Left ventricle myocardium inferior (tissue), 1 donor: ENCODE data around the gene INHBB. TPM values are rescaled to one million over a fixed set of nuclear protein-coding genes. Genes with fewer than 3 reads are reported as not detected.

ENCODE experiments used
- DNase-seq: peaks from one replicate; pipeline ENCODE4 v3.0.0-alpha.2; 2020
- H3K27ac ChIP-seq: fragments of 200-600 bp; replicated peaks from 2 replicates; pipeline ENCODE4 v1.8.0; 2021
- H3K27me3 ChIP-seq: fragments of 200-600 bp; 2 replicates; pipeline ENCODE4 v1.8.0; 2021; ENCODE audit warnings: low read depth
- H3K36me3 ChIP-seq: fragments of 200-600 bp; 2 replicates; pipeline ENCODE4 v1.8.0; 2021
- H3K4me1 ChIP-seq: fragments of 200-600 bp; 2 replicates; pipeline ENCODE4 v1.8.0; 2021
- H3K4me3 ChIP-seq: fragments of 200-600 bp; 2 replicates; pipeline ENCODE4 v1.8.0; 2021; ENCODE audit warnings: mild to moderate bottlenecking, moderate library complexity
- H3K9me3 ChIP-seq: fragments of 200-600 bp; replicated peaks from 2 replicates; pipeline ENCODE4 v1.8.0; 2021
- CTCF ChIP-seq: fragments of 200-600 bp; IDR thresholded peaks from 2 replicates; pipeline ENCODE4 v1.8.0; 2021; ENCODE audit warnings: antibody characterized with exemption, mild to moderate bottlenecking, borderline replicate concordance
- intact Hi-C: fragments of 100-400 bp; cut with micrococcal nuclease; formaldehyde crosslinking; loops from one replicate; pipeline ENCODE4 v1.11.0; 2022
- total RNA-seq: library from RNA; stranded (reverse); fragmentation: NEBNext Ultra II Directional; extraction: Animal tissue kit (Norgen Biotek cat#: 25700); gene quantifications from one replicate; pipeline ENCODE4 v1.2.1, GENCODE V29; 2021
- donor health status: DM: no; HTN: yes; CAD: no; lungs with severe emphysema.

The INHBB gene
- total RNA-seq, 1 donor from 2014 or later: 3.2 TPM

GRCh38 chr2:120383631-120384340, 37.9 kb downstream of the INHBB start:
- no peaks in the 10 kb centered on the region for H3K36me3 ChIP-seq
- no peak overlapping the region for H3K4me3 ChIP-seq
- no peak overlapping the region for H3K27ac ChIP-seq
- no peak for TF ChIP-seq CTCF
- peak; percentile 6 for DNase-seq
- intact Hi-C loops: no loop called here
- H3K27me3 ChIP-seq: peaks cover 49% of the 10 kb centered on the region
- H3K4me1 ChIP-seq: no peaks in the 10 kb centered on the region
- H3K9me3 ChIP-seq: no peaks in the 10 kb centered on the region

- Histone ChIP-seq H3K27me3 (peaks cover 48% of the 10 kb centered on the region), H3K9me3 (no peaks in the 10 kb centered on the region), H3K27ac (no peak overlapping the region), H3K4me3 (no peak overlapping the region), H3K36me3 (no peaks in the 10 kb centered on the region), H3K4me1 (no peaks in the 10 kb centered on the region)
- no peak for TF ChIP-seq CTCF
- intact Hi-C loops: no loop called here
- no peak for DNase-seq
Measured at GRCh38 chr2:120384486-120385354, 38.8 kb downstream of the INHBB start.

GRCh38 chr2:120385355-120386127, 39.6 kb downstream of the INHBB start:
- TF ChIP-seq CTCF: no peak
- DNase-seq: no peak
- intact Hi-C loops: no loop called here

GRCh38 chr2:120388222-120389035, 42.5 kb downstream of the INHBB start:
- DNase-seq: no peak
- no peak overlapping the region for H3K4me3 ChIP-seq
- peaks cover 54% of the 10 kb centered on the region for H3K27me3 ChIP-seq
- intact Hi-C loops: no loop called here
- no peaks in the 10 kb centered on the region for H3K9me3 ChIP-seq
- H3K4me1 ChIP-seq: no peaks in the 10 kb centered on the region
- no peak overlapping the region for H3K27ac ChIP-seq
- H3K36me3 ChIP-seq: no peaks in the 10 kb centered on the region
- no peak for TF ChIP-seq CTCF

More at GRCh38 chr2:120385355-120386127, 39.6 kb downstream of the INHBB start:
- no peaks in the 10 kb centered on the region for H3K9me3 ChIP-seq
- H3K36me3 ChIP-seq: no peaks in the 10 kb centered on the region
- H3K27ac ChIP-seq: no peak overlapping the region
- H3K4me3 ChIP-seq: no peak overlapping the region
- no peaks in the 10 kb centered on the region for H3K4me1 ChIP-seq
- peaks cover 48% of the 10 kb centered on the region for H3K27me3 ChIP-seq

GRCh38 chr2:120389036-120389391, 43.1 kb downstream of the INHBB start:
- DNase-seq: no peak

More at GRCh38 chr2:120389036-120389391, 43.1 kb downstream of the INHBB start:
- no peaks in the 10 kb centered on the region for H3K36me3 ChIP-seq
- intact Hi-C loops: no loop called here
- H3K27me3 ChIP-seq: peaks cover 58% of the 10 kb centered on the region
- no peaks in the 10 kb centered on the region for H3K9me3 ChIP-seq
- H3K4me3 ChIP-seq: no peak overlapping the region
- H3K4me1 ChIP-seq: no peaks in the 10 kb centered on the region
- no peak overlapping the region for H3K27ac ChIP-seq
- TF ChIP-seq CTCF: no peak
